ENCODE measurements around the gene CRIP2.

The CRIP2 gene

DNA sequence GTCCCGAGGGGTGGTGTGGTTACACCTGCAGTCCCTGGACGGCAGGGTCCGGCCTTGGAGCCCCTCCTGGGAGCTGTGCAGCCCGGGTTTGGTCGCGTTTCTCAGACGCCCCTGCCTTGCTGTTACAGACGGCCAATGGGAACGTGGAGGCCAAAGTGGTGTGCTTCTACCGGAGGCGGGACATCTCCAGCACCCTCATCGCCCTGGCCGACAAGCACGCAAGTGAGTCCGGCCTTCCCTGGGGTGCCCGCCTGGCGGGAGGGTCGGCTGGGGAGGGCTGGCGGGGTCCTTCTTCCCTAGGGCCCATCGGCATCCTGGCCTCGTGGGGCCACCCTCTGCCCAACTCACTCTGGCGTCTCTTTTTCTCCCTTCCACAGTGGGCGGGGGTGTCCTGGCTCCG, 29.3 kb upstream of the CRIP2 start:
- H3K4me3 ChIP-seq (ENCODE audit: low read length) = no peak overlapping the region
- no peak overlapping the region for H3K27ac ChIP-seq (ENCODE audit: low read depth, low read length)
- H3K36me3 ChIP-seq (ENCODE audit: insufficient read depth, low read length) = peaks cover 46% of the 10 kb centered on the region
- H3K9ac ChIP-seq (ENCODE audit: low read depth, low read length) = no peak overlapping the region
- 92% methylated on average over 24 of the region's 24 CpGs for WGBS
- H3K4me1 ChIP-seq (ENCODE audit: insufficient read depth, low read length) = no peaks in the 10 kb centered on the region
- no peaks in the 10 kb centered on the region for H3K9me3 ChIP-seq (ENCODE audit: insufficient read depth, low read depth, low read length)
- no peaks in the 10 kb centered on the region for H3K27me3 ChIP-seq (ENCODE audit: insufficient read depth, low read length)

DNA sequence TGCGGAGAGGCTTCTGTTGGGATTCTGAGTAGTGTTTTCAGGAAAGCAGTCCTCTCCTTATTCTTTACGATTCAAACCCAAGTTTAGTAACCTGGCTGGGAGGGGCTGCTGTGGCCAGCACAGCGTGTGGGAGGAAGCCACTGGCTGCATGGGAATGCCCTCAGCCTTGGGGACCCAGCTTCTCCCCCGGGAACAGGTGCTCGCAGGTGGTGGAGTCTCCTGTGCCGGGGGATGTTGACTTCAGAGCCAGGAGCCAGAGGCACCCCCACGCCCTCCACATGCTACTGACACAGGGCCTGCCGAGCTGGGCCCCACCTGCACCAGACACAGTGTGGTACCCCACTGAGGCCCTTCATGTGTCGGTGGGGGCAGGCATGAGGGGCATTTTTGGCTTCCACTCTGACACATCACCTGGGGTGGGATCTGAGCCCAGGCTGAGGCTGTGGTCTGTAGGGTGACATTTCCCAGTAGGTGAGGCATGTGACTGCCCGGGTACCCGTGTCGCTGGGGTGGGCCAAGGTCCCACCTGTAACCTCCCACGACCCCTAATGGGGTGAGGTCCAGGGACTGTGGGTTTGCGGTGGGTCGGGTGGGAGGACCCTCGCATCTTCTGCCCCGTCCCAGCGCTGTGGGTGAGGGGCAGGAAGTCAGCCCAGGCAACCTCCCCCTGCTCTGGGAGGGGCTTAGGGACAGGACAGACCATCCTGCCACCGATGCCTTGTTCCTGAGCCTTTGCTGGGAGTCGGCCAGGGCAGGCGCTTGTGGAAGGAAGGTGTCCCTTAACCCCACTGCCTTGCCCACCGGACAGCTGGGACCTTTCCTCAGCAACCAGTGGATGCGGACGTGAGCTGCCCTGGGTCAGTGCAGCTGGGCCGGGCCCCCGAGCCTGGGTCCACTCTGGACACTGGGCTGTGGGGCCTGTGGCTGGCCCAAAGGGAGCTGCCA, 28.4 kb upstream of the CRIP2 start:
- Histone ChIP-seq H3K27ac (ENCODE audit: low read depth, low read length) (no peak overlapping the region), H3K36me3 (ENCODE audit: insufficient read depth, low read length) (peaks cover 48% of the 10 kb centered on the region), H3K4me3 (ENCODE audit: low read length) (no peak overlapping the region), H3K4me1 (ENCODE audit: insufficient read depth, low read length) (no peaks in the 10 kb centered on the region), H3K9me3 (ENCODE audit: insufficient read depth, low read depth, low read length) (no peaks in the 10 kb centered on the region), H3K27me3 (ENCODE audit: insufficient read depth, low read length) (no peaks in the 10 kb centered on the region), H3K9ac (ENCODE audit: low read depth, low read length) (no peak overlapping the region)
- WGBS = 94% methylated on average over 26 of the region's 26 CpGs

DNA sequence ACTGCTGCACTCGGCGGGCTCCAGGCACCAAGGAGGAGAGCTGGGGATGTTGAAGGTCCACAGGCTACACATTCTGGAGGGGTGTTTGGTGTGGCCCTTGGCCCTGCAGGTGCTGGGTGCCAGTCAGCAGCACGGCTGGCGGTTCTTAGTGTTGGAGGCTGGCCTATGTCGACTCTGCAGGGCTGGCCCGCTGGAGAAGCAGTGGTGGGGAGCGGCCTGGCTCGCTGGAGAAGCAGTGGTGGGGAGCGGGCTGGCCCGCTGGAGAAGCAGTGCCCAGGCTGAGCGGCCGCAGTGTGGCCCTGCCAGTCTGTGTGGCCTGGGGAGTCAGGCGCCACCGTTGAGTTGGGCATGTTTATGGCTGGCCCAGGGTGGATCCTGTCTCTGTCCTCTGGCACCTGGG, 27.6 kb upstream of the CRIP2 start:
- no peak overlapping the region for H3K4me3 ChIP-seq (ENCODE audit: low read length)
- no peaks in the 10 kb centered on the region for H3K9me3 ChIP-seq (ENCODE audit: insufficient read depth, low read depth, low read length)

DNA sequence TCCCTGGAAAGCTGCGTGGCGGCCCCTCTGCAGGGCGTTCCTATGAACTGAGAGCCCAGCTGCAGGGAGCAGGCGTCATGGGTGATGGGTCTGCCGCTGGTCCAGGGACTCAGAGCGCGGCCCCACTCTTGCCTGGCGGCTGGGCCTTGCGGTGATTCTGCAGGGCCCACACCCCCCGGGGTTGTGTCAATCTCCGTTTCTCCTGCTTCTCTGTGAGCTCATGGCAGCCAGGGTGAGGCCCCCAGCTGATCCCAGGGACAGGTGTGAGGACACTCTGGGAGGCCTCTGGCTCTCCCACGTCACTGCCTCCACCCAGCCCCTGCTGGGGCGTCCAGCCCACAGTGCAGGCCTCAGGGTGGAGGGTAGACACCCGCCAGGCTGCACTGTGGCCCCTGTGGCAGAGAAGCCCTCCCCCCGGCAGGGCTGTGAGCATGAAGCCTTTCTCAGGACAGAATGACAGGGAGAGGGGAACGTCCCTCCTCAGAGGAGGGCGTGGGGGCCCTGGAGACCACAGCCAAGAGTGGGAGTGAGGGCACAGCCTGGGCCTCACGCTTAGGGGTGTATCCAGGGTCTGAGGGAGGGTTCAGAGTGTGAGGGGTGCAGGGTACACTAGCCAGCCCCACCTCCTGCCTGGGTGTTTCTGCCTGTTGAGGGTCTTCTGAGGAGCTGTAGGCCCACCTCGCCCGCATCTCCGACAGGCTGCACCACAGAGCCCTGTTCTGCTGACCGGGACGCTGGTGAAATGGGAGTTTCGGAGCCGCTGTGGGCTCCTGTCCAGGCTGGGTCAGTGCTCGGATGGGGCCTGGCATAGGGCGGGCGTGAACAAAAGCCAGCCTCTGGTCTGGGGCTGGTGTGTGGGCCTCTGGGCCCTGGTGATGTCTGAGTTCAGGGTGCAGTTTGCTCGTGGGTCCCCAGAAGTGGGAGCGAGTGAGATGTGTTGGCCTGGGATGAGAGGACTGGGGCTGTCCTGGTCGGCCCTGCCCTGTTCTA, 26.7 kb upstream of the CRIP2 start:
- no peaks in the 10 kb centered on the region for H3K4me1 ChIP-seq (ENCODE audit: insufficient read depth, low read length)
- H3K4me3 ChIP-seq (ENCODE audit: low read length) = no peak overlapping the region
- peaks cover 52% of the 10 kb centered on the region for H3K36me3 ChIP-seq (ENCODE audit: insufficient read depth, low read length)
- H3K9ac ChIP-seq (ENCODE audit: low read depth, low read length) = no peak overlapping the region; the same call in 1 of the 2 replicates
- no peaks in the 10 kb centered on the region for H3K9me3 ChIP-seq (ENCODE audit: insufficient read depth, low read depth, low read length)
- H3K27me3 ChIP-seq (ENCODE audit: insufficient read depth, low read length) = no peaks in the 10 kb centered on the region
- WGBS = 92% methylated on average over 31 of the region's 31 CpGs
- 0 out of 2 replicates have a peak overlapping the region, but pooled peaks have one; percentile 41 for H3K27ac ChIP-seq (ENCODE audit: low read depth, low read length)

More for the DNA sequence above, 27.6 kb upstream of the CRIP2 start:
- 86% methylated on average over 14 of the region's 14 CpGs for WGBS
- Histone ChIP-seq H3K36me3 (ENCODE audit: insufficient read depth, low read length) (peaks cover 52% of the 10 kb centered on the region), H3K9ac (ENCODE audit: low read depth, low read length) (no peak overlapping the region), H3K27ac (ENCODE audit: low read depth, low read length) (no peak overlapping the region), H3K4me1 (ENCODE audit: insufficient read depth, low read length) (no peaks in the 10 kb centered on the region), H3K27me3 (ENCODE audit: insufficient read depth, low read length) (no peaks in the 10 kb centered on the region)

DNA sequence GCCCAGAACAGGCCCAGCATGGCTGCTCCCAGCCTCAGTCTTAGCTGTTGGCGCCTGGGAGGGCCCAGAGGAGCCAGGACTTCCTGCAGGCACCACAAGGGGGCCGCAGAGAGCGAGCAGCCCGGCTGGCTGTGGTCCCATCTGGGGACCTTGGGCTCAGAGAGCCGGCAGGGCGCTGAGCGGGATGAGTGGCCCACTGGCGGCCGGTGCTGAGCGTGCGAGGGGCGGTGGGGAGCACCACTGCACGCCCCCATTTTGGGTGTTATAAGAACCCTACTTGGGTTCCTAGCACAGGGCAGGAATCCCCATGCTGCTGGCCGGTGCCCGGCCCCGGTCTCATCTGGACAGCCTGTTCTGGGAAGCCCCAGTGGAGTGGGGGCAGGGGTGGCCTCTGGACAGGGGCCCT, 25.9 kb upstream of the CRIP2 start:
- Histone ChIP-seq H3K9me3 (ENCODE audit: insufficient read depth, low read depth, low read length) (no peaks in the 10 kb centered on the region), H3K4me3 (ENCODE audit: low read length) (no peak overlapping the region), H3K36me3 (ENCODE audit: insufficient read depth, low read length) (peaks cover 54% of the 10 kb centered on the region), H3K9ac (ENCODE audit: low read depth, low read length) (no peak overlapping the region), H3K4me1 (ENCODE audit: insufficient read depth, low read length) (no peaks in the 10 kb centered on the region), H3K27ac (ENCODE audit: low read depth, low read length) (no peak overlapping the region), H3K27me3 (ENCODE audit: insufficient read depth, low read length) (no peaks in the 10 kb centered on the region)
- WGBS = 76% methylated on average over 16 of the region's 16 CpGs

DNA sequence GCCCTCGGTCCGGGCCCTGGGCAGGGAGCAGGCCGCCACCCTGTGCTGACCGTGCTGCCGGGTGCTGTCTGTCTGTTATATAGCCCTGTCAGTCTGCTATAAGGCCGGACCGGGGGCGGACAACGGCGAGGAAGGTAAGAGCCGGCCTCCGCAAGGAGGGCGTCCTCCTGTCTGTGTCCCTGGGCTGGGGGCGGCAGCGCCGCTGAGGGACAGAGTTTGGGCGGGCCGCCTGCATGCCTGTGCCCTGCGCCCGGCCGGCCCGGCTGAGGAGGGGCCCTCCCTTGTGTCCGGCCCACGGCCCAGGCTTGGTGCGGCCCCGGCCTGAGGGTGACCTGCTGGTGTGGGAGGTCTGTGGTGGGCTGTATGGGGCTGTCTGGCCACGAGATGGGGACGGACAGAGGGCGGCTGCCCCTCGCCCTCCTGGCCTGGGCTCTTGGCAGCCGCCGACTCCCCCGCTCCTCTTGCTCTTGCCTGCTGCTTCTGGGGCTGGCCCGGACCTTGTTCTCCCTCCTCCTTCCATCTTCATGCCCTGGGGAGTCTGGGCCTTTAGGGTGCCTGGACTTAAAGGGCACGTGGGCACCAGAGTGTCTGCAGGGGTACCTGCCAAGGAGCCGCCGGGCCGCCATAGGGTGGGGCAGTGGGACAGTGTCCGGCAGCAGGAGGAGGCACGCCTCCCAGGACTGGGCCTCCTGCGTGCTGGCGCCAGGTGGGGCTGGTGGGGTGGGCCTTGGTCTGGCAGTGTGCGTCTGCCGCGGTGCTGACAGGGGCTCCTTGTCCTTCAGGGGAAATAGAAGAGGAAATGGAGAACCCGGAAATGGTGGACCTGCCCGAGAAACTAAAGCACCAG, 25.1 kb upstream of the CRIP2 start:
- no peaks in the 10 kb centered on the region for H3K4me1 ChIP-seq (ENCODE audit: insufficient read depth, low read length)
- H3K9me3 ChIP-seq (ENCODE audit: insufficient read depth, low read depth, low read length) = no peaks in the 10 kb centered on the region
- peaks cover 62% of the 10 kb centered on the region for H3K36me3 ChIP-seq (ENCODE audit: insufficient read depth, low read length)
- no peaks in the 10 kb centered on the region for H3K27me3 ChIP-seq (ENCODE audit: insufficient read depth, low read length)
- no peak overlapping the region for H3K9ac ChIP-seq (ENCODE audit: low read depth, low read length)
- 96% methylated on average over 47 of the region's 47 CpGs for WGBS
- no peak overlapping the region for H3K27ac ChIP-seq (ENCODE audit: low read depth, low read length)
- H3K4me3 ChIP-seq (ENCODE audit: low read length) = no peak overlapping the region

DNA sequence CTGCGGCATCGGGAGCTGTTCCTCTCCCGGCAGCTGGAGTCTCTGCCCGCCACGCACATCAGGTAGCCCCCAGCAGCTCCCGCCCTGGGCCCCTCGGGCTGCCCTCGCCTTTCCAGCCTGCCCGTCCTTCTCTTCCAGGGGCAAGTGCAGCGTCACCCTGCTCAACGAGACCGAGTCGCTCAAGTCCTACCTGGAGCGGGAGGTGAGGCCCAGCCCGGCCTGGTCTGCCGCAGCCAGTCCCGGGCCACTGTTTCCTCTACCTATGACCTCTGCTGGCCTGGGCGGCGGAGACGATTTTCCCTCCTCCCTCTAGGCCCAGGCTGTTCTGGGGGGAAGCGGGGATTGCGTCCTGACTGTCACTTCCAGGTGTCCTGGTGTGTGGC, 24.5 kb upstream of the CRIP2 start:
- peaks cover 68% of the 10 kb centered on the region for H3K36me3 ChIP-seq (ENCODE audit: insufficient read depth, low read length)
- 95% methylated on average over 22 of the region's 22 CpGs for WGBS
- no peaks in the 10 kb centered on the region for H3K27me3 ChIP-seq (ENCODE audit: insufficient read depth, low read length)
- H3K9ac ChIP-seq (ENCODE audit: low read depth, low read length) = no peak overlapping the region
- H3K4me3 ChIP-seq (ENCODE audit: low read length) = no peak overlapping the region
- no peak overlapping the region for H3K27ac ChIP-seq (ENCODE audit: low read depth, low read length)
- no peaks in the 10 kb centered on the region for H3K4me1 ChIP-seq (ENCODE audit: insufficient read depth, low read length)
- no peaks in the 10 kb centered on the region for H3K9me3 ChIP-seq (ENCODE audit: insufficient read depth, low read depth, low read length)

DNA sequence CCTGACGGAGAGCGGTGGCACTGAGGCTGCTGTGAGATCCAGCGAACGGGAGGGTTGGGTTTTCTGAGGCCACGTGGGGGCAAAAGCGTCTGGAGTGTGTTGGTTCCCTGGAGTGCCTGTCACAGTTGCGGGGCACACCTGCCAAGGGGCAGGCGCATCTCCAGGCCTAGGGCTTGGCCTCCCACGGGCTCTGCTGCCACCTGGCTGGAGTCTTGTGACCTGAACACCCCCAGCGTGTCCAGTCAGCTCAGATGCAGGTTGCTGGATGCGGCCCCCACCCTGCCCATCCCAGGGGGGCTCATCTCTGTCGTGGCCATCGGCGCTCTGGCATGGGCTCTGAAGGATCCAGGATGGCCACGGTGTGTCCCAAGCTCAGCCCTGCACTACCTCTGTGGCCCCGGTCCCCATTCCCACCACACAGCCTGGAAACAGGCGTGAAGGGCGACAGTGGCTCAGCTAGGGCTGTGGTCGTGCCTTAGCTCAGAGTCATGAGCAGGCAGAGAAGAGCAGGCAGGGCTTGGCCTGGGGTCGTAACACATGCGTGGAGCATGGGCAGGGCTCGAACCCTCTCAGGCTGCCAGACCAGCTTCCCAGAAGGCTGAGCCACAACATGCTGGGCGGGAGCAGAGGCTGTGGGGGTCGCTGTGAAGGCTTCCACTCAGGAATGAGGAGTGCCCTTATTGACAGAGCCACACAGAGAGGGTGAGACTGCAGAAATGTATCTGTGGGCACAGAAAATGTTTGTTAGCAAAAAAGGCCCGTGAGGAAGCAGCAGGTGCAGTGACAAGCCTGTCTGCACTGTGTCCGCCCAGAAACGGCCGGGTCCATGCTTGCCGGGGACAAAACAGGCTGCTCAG, 23.5 kb upstream of the CRIP2 start:
- Histone ChIP-seq H3K9ac (ENCODE audit: low read depth, low read length) (no peak overlapping the region), H3K4me3 (ENCODE audit: low read length) (no peak overlapping the region), H3K4me1 (ENCODE audit: insufficient read depth, low read length) (no peaks in the 10 kb centered on the region), H3K9me3 (ENCODE audit: insufficient read depth, low read depth, low read length) (no peaks in the 10 kb centered on the region), H3K36me3 (ENCODE audit: insufficient read depth, low read length) (peaks cover 76% of the 10 kb centered on the region), H3K27me3 (ENCODE audit: insufficient read depth, low read length) (no peaks in the 10 kb centered on the region), H3K27ac (ENCODE audit: low read depth, low read length) (no peak overlapping the region)
- 95% methylated on average over 29 of the region's 29 CpGs for WGBS

DNA sequence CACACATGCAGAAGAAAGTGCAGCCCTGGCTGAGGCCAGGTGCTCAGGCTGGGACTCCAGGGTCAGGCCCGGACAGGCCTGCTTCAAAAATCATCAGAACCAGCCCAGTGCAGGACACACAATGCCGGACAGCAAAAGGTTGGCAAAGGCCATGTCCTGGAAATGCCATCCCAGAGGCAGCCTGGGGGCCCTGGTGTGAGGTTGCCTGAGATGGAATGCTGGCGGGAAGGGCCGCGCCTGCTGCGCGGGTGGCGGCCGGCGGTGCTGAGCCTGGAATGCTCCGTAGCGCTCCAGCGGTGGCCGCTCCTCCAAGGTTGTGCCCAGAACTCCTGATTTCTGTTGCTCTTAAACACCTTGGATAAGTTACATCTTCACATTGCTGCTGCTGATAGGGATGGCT, 21.7 kb upstream of the CRIP2 start:
- Histone ChIP-seq H3K36me3 (ENCODE audit: insufficient read depth, low read length) (peaks cover 85% of the 10 kb centered on the region), H3K4me1 (ENCODE audit: insufficient read depth, low read length) (no peaks in the 10 kb centered on the region), H3K27ac (ENCODE audit: low read depth, low read length) (no peak overlapping the region), H3K9me3 (ENCODE audit: insufficient read depth, low read depth, low read length) (no peaks in the 10 kb centered on the region), H3K9ac (ENCODE audit: low read depth, low read length) (no peak overlapping the region), H3K4me3 (ENCODE audit: low read length) (no peak overlapping the region), H3K27me3 (ENCODE audit: insufficient read depth, low read length) (no peaks in the 10 kb centered on the region)
- WGBS = 89% methylated on average over 14 of the region's 14 CpGs

DNA sequence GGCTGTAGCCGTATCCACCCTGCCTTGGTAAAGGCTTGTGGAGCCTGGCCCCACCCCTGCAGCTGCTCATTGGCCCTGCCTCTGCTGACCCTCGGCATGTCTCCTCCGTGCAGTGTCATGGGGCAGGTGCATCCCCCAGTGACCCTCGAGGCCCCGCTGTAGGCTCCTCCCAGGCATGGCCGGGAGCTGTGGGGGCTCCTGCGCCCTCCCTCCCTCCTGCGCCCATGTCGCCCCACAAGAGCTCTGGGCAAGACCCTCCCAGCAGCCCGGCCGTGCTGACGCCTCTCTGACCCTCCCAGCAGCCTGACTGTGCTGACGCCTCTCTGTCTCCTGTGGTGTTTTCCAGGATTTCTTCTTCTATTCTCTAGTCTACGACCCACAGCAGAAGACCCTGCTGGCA, 20.8 kb upstream of the CRIP2 start:
- Histone ChIP-seq H3K36me3 (ENCODE audit: insufficient read depth, low read length) (peaks cover 92% of the 10 kb centered on the region), H3K9ac (ENCODE audit: low read depth, low read length) (no peak overlapping the region), H3K4me3 (ENCODE audit: low read length) (no peak overlapping the region), H3K27ac (ENCODE audit: low read depth, low read length) (no peak overlapping the region), H3K27me3 (ENCODE audit: insufficient read depth, low read length) (no peaks in the 10 kb centered on the region), H3K4me1 (ENCODE audit: insufficient read depth, low read length) (no peaks in the 10 kb centered on the region), H3K9me3 (ENCODE audit: insufficient read depth, low read depth, low read length) (no peaks in the 10 kb centered on the region)
- 92% methylated on average over 14 of the region's 14 CpGs for WGBS

Data from HUES64 (cell line).